Measurements from ENCODE around the gene ACTR5. TPM values are rescaled to one million over a fixed set of nuclear protein-coding genes. Genes with fewer than 3 reads are reported as not detected.
"Not testable (repeated sequence)": the region's sequence is repeated elsewhere in the genome, so short reads cannot be mapped to it uniquely, and the experiment has no call there.

ACTR5 gene
- polyA plus RNA-seq, 1 donor: 5.9 TPM

- no peak for DNase-seq (ENCODE audit: low read depth)
Measured at GRCh38 chr20:38766071-38766470, 17.8 kb downstream of the ACTR5 start.

DNA sequence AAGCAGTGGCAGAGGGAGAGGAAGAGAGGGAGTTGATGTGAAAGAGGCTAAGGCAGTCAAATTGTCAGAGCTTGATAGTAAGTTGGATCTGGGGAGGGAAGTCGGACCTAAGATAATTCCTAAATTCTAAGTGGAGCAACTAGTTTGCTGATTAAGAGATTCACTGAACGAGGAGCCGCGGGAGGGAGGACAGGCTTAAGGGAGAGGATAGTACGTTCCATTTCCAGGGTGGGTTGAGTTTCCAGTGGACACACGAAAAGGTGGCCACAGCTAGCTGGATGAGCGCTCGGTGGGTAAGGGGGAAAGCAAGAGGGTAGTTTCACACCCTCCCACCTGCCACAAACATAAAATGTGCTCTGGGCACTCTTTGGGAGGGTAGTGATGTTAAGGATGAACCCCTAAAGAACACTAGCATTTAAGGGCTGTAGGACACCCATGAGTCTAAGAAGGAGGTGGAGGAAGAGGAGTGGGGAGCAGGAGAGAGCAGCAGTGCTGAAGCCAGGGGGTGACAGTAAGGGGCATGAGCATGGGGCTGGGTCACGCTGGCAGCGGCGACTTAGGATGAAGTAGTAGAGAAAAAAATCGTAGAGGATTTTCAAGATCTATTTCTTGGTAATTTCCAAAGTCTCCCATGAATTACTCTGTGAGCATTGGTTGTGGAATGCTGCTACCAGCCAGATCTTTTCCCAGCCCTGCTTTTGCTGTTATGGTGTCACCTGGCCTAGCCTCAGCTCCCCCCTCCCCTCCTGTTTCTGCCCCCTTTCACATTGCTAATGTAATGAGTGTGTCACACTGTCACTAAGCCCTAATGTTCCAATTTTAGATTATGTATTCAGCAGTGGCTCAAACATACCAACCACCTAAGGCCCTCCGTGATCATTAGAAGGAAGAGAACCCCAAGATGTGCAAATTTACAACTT is 21.4 kb downstream of the ACTR5 start:
- DNase-seq (ENCODE audit: low read depth): no peak

DNA sequence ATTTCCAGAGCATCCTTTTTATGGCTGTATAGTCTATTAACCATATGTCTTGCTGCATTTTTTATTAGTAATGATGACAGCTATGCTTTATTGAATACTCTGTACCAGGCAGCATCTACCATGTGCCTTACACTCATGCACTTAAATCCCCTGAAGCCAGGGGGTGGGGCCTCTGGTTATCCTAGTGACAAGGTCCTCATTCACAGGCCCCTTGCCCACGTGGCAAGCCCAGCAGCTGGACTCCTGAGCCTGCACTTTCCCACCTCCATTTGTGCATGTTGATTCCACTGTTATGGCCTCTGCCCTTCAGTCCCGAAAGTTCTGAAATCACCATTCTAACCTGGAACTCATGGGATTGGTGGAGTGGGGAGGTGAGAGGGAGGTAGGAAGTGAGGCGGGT is 22.3 kb downstream of the ACTR5 start:
- DNase-seq (ENCODE audit: low read depth): no peak

DNA sequence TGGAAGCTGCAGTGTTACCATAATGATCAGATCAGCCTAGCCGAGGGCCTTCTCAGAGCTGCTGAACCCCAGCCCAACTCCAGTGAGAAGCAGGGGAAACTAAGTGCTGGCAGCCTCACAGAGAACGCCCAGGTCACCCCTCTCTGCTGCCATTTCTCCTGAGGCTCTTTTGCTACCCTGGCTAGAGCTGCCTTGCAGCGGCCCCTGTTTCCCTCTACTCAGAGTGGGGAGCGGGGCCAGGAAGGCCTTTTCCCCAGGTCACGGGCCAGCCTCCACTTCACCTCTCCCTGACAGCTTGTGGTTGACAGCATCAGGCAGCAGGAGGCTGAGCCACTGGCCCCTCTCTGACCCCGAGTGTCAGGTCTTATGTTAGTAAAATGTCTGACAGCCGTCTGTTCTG is 22.7 kb downstream of the ACTR5 start:
- no peak for DNase-seq (ENCODE audit: low read depth)

DNA sequence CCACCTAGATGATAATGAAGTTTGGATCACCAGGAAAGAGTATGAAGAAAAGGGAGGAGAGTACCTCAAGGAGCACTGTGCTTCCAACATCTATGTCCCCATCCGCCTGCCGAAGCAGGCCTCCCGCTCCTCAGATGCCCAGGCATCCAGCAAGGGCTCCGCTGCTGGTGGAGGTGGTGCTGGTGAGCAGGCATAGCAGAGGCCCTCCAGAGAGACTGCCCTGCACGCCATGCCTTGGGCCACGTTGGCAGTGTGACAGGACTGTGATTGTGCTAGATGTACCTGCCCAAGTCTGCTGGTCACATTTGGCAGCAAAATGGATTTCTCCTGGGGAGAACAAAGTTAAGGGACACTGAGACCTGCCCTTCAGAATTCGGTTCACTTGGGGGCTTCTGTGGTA is 23.4 kb downstream of the ACTR5 start:
- DNase-seq (ENCODE audit: low read depth): no peak

GRCh38 chr20:38774167-38774566 is 25.9 kb downstream of the ACTR5 start:
- no peak for DNase-seq (ENCODE audit: low read depth)

GRCh38 chr20:38776363-38776762 is 28.1 kb downstream of the ACTR5 start:
- no peak for DNase-seq (ENCODE audit: low read depth)

DNA sequence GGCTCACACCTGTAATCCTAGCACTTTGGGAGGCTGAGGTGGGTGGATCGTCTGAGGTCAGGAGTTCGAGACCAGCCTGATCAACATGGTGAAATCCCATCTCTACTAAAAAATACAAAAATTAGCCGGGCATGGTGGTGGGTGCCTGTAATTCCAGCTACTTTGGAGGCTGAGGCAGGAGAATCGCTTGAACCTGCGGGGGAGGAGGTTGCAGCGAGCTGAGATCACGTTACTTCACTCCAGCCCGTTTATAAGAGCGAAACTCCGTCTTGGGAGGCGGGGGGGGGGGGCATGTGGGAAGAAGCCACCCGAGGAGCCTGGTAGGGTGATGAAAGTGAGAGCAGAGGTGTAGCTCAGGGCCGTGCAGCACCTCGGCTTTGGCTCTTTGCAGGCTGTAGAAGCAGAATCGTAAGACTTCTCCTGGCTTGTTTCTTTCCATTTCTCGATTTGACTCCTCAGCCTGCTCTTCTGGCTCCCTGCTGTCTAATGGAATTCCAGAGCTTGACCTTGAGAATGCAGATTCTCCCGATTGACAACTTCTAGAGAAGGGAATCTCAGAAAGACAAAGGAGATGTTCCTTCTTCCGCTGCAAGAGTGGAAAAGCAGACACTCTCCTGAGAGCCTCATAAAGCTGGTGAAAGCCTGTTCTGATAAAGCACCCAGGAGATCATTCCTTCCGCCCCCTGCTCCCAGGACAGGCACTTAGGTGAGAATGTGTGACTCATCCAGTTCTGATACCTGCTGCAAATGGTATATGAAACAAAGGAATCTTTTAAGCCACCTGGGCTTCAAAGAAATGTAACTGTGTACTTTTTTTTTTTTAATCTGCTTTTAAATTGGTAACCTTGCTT is 31.2 kb downstream of the ACTR5 start:
- DNase-seq (ENCODE audit: low read depth): no peak

- DNase-seq (ENCODE audit: low read depth): no peak
Measured at GRCh38 chr20:38782275-38782674, 34.0 kb downstream of the ACTR5 start.

DNA sequence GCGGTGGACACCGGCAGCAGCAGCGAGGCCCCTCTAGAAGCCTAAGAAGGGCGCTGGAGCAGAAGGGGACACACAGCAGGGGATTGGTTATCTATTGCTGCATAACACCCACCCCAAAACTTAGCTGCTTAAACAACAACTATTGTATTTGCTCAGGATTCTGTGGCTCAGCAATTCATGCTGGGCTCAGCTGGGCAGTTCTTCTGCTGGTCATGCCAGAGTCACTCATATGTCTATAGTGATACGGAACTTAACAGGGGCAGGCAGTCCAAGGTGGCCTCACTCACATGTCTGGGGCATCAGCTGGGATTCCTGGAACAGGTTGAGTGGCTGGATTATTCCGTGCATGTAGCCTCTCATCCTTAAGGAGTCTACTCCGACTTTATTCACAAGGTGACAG is 39.6 kb downstream of the ACTR5 start:
- DNase-seq (ENCODE audit: low read depth): no peak

DNA sequence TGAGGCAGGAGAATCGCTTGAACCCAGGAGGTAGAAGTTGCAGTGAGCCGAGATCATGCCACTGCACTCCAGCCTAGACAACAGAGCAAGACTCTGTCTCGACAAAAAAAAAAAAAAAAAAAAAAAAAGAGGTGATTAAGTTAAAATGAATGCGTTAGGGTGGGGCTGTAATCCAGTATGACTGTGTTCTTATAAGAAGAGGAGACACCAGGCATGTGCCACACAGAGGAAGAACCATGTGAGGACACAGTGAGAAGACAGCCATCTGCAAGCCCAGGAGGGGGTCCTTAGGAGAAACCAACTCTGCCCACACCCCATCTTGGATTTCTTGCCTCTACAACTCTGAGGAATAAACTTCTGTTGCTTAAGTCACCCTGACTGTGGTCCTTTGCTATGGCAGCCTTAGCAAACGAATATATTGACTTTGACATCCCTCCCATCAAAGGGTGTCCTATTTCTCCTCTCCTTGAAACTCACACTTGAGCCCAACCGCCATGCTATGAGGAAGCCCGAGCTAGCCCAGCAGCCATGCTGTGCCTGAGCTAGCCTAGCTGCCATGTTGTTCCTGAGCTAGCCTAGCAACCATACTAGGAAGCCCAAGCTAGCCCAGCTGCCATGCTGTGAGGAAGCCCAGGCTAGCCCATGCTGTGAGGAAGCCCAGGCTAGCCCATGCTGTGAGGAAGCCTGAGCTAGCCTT is 41.4 kb downstream of the ACTR5 start:
- DNase-seq (ENCODE audit: low read depth): no peak

- no peak for DNase-seq (ENCODE audit: low read depth)
Measured at GRCh38 chr20:38790200-38791053, 42.2 kb downstream of the ACTR5 start.

DNA sequence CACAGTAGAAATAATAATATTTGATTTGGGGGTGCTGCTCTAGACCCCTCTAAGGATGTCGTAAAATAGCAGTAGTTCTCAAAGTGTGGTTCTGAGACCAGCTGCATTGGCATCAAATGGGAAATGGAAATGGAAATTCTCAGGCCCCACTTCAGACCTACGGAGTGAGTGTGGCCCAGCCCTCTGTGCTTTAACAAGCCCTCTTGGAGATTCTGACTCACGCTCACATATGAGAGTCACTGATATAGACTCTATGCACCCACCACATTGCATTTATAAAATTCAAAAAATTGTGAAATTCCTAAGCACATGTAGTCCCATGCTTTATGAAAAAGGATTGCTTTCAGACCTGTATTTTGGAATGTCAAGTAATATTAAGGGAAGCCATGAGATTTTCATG is 43.0 kb downstream of the ACTR5 start:
- no peak for DNase-seq (ENCODE audit: low read depth)

DNA sequence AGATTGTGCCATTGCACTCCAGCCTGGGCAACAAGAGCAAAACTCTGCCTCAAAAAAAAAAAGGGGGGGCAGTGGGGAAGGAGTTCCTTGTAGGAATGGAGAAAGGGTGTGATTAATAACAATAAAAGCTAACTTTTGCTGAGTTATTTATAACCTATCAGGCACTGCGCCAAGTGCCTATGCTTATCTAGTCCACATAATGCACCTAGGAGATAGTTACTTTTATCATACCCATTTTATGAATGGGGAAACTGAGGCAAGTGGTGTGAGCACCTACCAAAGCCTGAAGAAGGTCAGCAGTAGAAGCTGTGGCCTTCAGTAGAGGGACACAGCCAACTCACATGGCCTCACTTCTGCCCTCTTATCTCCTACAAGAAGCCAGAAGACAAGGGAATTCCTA is 43.7 kb downstream of the ACTR5 start:
- no peak for DNase-seq (ENCODE audit: low read depth)

- not testable (repeated sequence) for DNase-seq (ENCODE audit: low read depth)
Measured at GRCh38 chr20:38794057-38794456, 45.8 kb downstream of the ACTR5 start.

GRCh38 chr20:38798266-38798665 is 50.0 kb downstream of the ACTR5 start:
- no peak for DNase-seq (ENCODE audit: low read depth)

DNA sequence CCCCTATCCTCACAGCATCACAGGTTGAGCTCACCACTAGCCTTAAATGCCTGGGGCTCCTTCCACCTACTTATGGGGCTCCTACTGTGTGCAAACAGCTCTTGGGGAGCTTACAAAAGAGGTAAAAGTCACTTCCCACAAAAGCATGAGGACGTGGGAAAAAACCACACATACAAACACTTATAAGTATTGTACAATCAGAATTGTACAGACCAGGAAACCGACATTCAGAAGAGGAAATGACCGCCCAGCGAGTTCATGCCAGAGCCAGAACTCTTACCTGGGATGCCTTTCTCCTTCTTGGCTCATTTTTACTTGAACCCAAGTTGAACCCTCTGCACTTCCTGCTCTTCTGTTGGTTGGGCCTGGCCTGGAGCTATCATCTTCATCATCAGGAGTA is 50.9 kb downstream of the ACTR5 start:
- no peak for DNase-seq (ENCODE audit: low read depth)

- DNase-seq (ENCODE audit: low read depth): no peak
Measured at GRCh38 chr20:38800882-38801281, 52.6 kb downstream of the ACTR5 start.

DNA sequence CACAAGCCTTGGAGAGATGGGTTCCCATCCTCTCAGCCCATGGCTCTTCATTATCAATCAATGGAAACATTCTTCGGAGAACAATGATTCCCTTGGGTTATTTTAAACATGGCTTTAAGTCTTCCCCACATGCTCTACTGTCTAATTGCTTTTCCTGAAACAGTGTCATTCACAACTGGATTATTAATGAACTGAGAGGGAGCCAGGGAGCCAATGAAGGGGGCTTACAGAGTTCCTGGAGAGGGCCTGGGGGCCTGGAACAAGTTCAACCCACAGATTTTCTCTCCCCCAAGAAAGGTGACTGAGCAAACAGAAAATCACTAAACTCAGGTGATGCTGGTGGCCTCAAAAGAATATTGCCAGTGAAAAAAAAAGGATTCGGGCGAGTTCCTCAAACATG is 56.0 kb downstream of the ACTR5 start:
- no peak for DNase-seq (ENCODE audit: low read depth)

- DNase-seq (ENCODE audit: low read depth): no peak
Measured at GRCh38 chr20:38804682-38805501, 56.6 kb downstream of the ACTR5 start.
